HEK293 (cell line): ENCODE measurements around the gene EYA2.

Source experiments
- SP3 ChIP-seq: fragments of 450-650 bp; formaldehyde crosslinking; IDR thresholded peaks from 2 replicates; pipeline ENCODE4 v1.5.1; 2016; ENCODE audit warnings: missing biosample characterization, missing genetic modification characterization
- ZNF292 ChIP-seq: fragments of 450-650 bp; formaldehyde crosslinking; IDR thresholded peaks from 2 replicates; pipeline ENCODE4 v1.5.1; 2016; ENCODE audit warnings: low read depth, missing biosample characterization, missing genetic modification characterization, borderline replicate concordance
- ZNF311 ChIP-seq: fragments of 450-650 bp; formaldehyde crosslinking; IDR thresholded peaks from 2 replicates; pipeline ENCODE4 v1.5.1; 2017; ENCODE audit warnings: missing biosample characterization, missing genetic modification characterization, borderline replicate concordance
- TF ChIP-seq, protein P1 (sequence below): fragments of 450-650 bp; formaldehyde crosslinking; IDR thresholded peaks from 2 replicates; pipeline ENCODE4 v1.5.1; 2016; ENCODE audit warnings: missing biosample characterization, missing genetic modification characterization
- TF ChIP-seq, protein P2 (sequence below): fragments of 450-650 bp; formaldehyde crosslinking; IDR thresholded peaks from 2 replicates; pipeline ENCODE4 v1.5.1; 2016; ENCODE audit warnings: missing biosample characterization, missing genetic modification characterization
- TF ChIP-seq, protein P3 (sequence below): fragments of 450-650 bp; formaldehyde crosslinking; IDR thresholded peaks from 2 replicates; pipeline ENCODE4 v1.5.1; 2016; ENCODE audit warnings: missing biosample characterization, missing genetic modification characterization, low read depth

DNA sequence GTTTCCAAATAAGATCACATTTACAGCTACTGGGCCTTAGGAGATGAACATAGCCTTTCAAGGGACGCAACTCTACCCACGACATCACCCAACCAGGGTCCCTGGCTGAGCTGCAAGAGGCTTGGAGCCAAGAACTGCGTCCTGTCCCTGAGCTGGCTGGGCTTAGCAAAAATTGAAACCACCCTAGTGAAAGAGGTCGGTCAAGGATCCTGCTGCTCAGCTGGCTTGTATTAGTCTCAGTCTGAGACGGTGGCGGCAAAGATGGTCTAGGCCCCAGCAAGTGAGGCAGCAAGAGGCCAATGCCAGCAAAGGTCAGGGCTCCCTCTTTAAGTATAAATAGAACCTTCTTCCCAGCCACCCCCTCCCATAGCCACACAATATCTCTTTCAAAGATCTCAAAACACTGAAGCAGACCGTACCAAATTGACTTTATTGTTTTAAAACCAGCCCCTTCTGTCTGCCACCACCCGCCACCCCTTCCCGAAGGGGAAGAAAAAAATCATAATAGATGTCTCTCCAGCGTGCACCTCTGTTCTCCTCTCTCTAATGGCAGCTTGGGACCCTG is 140.5 kb downstream of the EYA2 start:
- TF ChIP-seq SP3 (tag by site-specific recombination) (no peak), ZNF292 (no peak), ZNF311 (tag by site-specific recombination) (no peak)
- TF ChIP-seq, protein P1, sequence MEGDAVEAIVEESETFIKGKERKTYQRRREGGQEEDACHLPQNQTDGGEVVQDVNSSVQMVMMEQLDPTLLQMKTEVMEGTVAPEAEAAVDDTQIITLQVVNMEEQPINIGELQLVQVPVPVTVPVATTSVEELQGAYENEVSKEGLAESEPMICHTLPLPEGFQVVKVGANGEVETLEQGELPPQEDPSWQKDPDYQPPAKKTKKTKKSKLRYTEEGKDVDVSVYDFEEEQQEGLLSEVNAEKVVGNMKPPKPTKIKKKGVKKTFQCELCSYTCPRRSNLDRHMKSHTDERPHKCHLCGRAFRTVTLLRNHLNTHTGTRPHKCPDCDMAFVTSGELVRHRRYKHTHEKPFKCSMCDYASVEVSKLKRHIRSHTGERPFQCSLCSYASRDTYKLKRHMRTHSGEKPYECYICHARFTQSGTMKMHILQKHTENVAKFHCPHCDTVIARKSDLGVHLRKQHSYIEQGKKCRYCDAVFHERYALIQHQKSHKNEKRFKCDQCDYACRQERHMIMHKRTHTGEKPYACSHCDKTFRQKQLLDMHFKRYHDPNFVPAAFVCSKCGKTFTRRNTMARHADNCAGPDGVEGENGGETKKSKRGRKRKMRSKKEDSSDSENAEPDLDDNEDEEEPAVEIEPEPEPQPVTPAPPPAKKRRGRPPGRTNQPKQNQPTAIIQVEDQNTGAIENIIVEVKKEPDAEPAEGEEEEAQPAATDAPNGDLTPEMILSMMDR (tag by site-specific recombination), result no peak
- TF ChIP-seq, protein P2, sequence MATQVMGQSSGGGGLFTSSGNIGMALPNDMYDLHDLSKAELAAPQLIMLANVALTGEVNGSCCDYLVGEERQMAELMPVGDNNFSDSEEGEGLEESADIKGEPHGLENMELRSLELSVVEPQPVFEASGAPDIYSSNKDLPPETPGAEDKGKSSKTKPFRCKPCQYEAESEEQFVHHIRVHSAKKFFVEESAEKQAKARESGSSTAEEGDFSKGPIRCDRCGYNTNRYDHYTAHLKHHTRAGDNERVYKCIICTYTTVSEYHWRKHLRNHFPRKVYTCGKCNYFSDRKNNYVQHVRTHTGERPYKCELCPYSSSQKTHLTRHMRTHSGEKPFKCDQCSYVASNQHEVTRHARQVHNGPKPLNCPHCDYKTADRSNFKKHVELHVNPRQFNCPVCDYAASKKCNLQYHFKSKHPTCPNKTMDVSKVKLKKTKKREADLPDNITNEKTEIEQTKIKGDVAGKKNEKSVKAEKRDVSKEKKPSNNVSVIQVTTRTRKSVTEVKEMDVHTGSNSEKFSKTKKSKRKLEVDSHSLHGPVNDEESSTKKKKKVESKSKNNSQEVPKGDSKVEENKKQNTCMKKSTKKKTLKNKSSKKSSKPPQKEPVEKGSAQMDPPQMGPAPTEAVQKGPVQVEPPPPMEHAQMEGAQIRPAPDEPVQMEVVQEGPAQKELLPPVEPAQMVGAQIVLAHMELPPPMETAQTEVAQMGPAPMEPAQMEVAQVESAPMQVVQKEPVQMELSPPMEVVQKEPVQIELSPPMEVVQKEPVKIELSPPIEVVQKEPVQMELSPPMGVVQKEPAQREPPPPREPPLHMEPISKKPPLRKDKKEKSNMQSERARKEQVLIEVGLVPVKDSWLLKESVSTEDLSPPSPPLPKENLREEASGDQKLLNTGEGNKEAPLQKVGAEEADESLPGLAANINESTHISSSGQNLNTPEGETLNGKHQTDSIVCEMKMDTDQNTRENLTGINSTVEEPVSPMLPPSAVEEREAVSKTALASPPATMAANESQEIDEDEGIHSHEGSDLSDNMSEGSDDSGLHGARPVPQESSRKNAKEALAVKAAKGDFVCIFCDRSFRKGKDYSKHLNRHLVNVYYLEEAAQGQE, result no peak
- TF ChIP-seq, protein P3, sequence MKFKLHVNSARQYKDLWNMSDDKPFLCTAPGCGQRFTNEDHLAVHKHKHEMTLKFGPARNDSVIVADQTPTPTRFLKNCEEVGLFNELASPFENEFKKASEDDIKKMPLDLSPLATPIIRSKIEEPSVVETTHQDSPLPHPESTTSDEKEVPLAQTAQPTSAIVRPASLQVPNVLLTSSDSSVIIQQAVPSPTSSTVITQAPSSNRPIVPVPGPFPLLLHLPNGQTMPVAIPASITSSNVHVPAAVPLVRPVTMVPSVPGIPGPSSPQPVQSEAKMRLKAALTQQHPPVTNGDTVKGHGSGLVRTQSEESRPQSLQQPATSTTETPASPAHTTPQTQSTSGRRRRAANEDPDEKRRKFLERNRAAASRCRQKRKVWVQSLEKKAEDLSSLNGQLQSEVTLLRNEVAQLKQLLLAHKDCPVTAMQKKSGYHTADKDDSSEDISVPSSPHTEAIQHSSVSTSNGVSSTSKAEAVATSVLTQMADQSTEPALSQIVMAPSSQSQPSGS, result no peak
